Neural progenitor cell (in vitro differentiated cells): ENCODE measurements around the gene MVD. TPM values are rescaled to one million over a fixed set of nuclear protein-coding genes. Genes with fewer than 3 reads are reported as not detected.

Experiments used
- DNase-seq: peaks from one replicate; pipeline ENCODE4 v3.0.0-alpha.2; 2016; ENCODE audit warnings: low spot score
- H2AFZ ChIP-seq: fragments of 200-600 bp; sonication (generic); replicated peaks from 2 replicates; pipeline ENCODE4 v1.6.1; 2016; ENCODE audit warnings: antibody characterized with exemption
- H3F3A ChIP-seq: fragments of 200-600 bp; sonication (generic); 2 replicates; pipeline ENCODE4 v1.6.1; 2016; ENCODE audit warnings: antibody characterized with exemption, low read depth
- H3K27ac ChIP-seq: fragments of 200-600 bp; sonication (generic); 2 replicates; pipeline ENCODE4 v1.5.1; 2016; ENCODE audit warnings: mild to moderate bottlenecking
- H3K27me3 ChIP-seq: fragments of 200-600 bp; sonication (generic); 2 replicates; pipeline ENCODE4 v1.6.1; 2016; ENCODE audit warnings: mild to moderate bottlenecking, moderate library complexity
- H3K36me3 ChIP-seq: fragments of 200-600 bp; sonication (generic); 2 replicates; pipeline ENCODE4 v1.5.1; 2016
- H3K4me1 ChIP-seq: fragments of 200-600 bp; sonication (generic); 2 replicates; pipeline ENCODE4 v1.6.1; 2016; ENCODE audit warnings: mixed run types
- H3K4me2 ChIP-seq: fragments of 200-600 bp; sonication (generic); 2 replicates; pipeline ENCODE4 v1.6.1; 2016
- H3K4me3 ChIP-seq: fragments of 200-600 bp; sonication (generic); 2 replicates; pipeline ENCODE4 v1.5.1; 2016
- H3K79me2 ChIP-seq: fragments of 200-600 bp; sonication (generic); 2 replicates; pipeline ENCODE4 v1.6.1; 2016; ENCODE audit warnings: low read depth
- H3K9ac ChIP-seq: fragments of 200-600 bp; sonication (generic); 2 replicates; pipeline ENCODE4 v1.6.1; 2016
- H3K9me3 ChIP-seq: fragments of 200-600 bp; sonication (generic); 2 replicates; pipeline ENCODE4 v1.5.1; 2016; ENCODE audit warnings: low read depth
- H4K20me1 ChIP-seq: fragments of 200-600 bp; sonication (generic); 2 replicates; pipeline ENCODE4 v1.6.1; 2016; ENCODE audit warnings: low read depth
- H3K27ac Mint-ChIP-seq: 3 replicates; pipeline ENCODE4 v1.8.0; 2021; ENCODE audit warnings: mixed read lengths
- H3K27me3 Mint-ChIP-seq: 2 replicates; pipeline ENCODE4 v1.8.0; 2022; ENCODE audit warnings: low read depth, mild to moderate bottlenecking, inconsistent platforms, moderate library complexity, mixed read lengths; ENCODE audit not compliant: insufficient read depth
- H3K36me3 Mint-ChIP-seq: 3 replicates; pipeline ENCODE4 v1.8.0; 2021; ENCODE audit warnings: mixed read lengths
- H3K4me1 Mint-ChIP-seq: 3 replicates; pipeline ENCODE4 v1.8.0; 2021; ENCODE audit warnings: mixed read lengths
- H3K4me3 Mint-ChIP-seq: 3 replicates; pipeline ENCODE4 v1.8.0; 2021; ENCODE audit warnings: mild to moderate bottlenecking, moderate library complexity, mixed read lengths
- H3K9me3 Mint-ChIP-seq: 3 replicates; pipeline ENCODE4 v1.8.0; 2020; ENCODE audit warnings: mixed read lengths
- EZH2 ChIP-seq: fragments of 200-600 bp; sonication (generic); IDR thresholded peaks from 2 replicates; pipeline ENCODE4 v1.6.1; 2017; ENCODE audit warnings: antibody characterized with exemption, mild to moderate bottlenecking, moderate library complexity
- EZH2phosphoT487 ChIP-seq: fragments of 200-600 bp; sonication (generic); IDR thresholded peaks from 2 replicates; pipeline ENCODE4 v1.6.1; 2017; ENCODE audit warnings: antibody characterized with exemption
- total RNA-seq: library from RNA; depleted of rRNA; stranded (reverse); fragments of >200 nt; gene quantifications from 2 replicates; pipeline ENCODE4 v1.2.3, GENCODE V29; 2015; ENCODE audit warnings: low replicate concordance
- TF ChIP-seq, protein P1 (sequence below): fragments of 200-600 bp; sonication (generic); IDR thresholded peaks from 2 replicates; pipeline ENCODE4 v1.5.1; 2017; ENCODE audit warnings: antibody characterized with exemption, mild to moderate bottlenecking

Gene MVD
- total RNA-seq, 1 donor from 2014 or later: 12.7 TPM

DNA sequence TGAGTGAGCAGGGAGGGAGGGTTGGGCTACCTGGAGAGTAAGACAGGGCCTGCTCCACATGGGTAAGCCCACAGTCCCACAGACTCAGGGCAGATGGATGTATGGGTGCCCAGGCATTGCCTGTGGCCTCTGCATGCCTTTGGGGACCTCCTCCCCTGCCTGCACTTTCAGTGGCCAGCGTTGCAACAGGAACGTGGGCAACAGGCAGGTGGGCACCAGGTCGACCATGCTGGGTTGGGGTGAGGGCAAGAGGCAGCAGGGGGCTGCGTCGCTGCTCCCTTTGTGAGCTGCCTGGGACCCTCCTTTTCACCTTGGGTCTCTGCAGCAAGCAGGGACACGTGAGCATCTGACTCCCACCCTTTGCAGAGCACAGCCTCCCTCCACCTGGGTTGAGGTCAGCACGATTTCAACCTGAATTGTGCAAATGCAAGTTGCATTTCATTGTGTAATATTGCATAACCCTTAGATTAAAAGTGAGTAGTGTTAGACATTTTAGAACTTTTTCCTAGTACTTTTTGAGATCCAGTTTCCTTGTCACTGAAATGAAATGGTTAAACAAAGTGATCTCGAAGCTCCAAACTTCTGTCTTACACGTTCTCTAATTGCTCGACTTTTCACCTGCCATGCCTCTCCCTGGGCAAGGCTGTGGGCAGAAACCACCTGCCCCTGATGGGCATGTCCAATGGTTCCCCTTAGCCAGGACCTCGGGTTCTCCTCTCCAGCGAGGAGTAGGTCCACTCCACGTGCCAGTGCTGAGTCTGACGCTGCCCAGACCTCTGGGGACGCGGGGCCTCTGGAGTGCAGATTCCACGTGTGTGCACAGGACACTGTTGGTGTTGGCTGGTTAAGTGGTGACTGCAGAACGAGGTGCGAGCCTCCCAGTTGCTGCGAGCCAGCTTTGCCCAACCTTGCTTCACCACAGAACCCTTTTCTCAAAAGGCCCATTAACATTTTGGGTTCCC is 57.4 kb downstream of the MVD start:
- H3K9me3 Mint-ChIP-seq: no peaks in the 10 kb centered on the region
- Histone ChIP-seq H3F3A (peaks cover under 1% of the 10 kb centered on the region), H3K79me2 (no peaks in the 10 kb centered on the region), H3K36me3 (no peaks in the 10 kb centered on the region), H4K20me1 (peaks cover 22% of the 10 kb centered on the region), H3K4me3 (no peak overlapping the region), H3K9ac (no peak overlapping the region), H3K4me1 (no peaks in the 10 kb centered on the region), H3K4me2 (no peak overlapping the region), H3K27ac (no peak overlapping the region), H2AFZ (no peak overlapping the region), H3K9me3 (no peaks in the 10 kb centered on the region), H3K27me3 (no peaks in the 10 kb centered on the region)
- H3K27ac Mint-ChIP-seq: no peak overlapping the region
- peaks cover 23% of the 10 kb centered on the region for H3K36me3 Mint-ChIP-seq
- TF ChIP-seq EZH2 (no peak), EZH2phosphoT487 (no peak)
- TF ChIP-seq, protein P1, sequence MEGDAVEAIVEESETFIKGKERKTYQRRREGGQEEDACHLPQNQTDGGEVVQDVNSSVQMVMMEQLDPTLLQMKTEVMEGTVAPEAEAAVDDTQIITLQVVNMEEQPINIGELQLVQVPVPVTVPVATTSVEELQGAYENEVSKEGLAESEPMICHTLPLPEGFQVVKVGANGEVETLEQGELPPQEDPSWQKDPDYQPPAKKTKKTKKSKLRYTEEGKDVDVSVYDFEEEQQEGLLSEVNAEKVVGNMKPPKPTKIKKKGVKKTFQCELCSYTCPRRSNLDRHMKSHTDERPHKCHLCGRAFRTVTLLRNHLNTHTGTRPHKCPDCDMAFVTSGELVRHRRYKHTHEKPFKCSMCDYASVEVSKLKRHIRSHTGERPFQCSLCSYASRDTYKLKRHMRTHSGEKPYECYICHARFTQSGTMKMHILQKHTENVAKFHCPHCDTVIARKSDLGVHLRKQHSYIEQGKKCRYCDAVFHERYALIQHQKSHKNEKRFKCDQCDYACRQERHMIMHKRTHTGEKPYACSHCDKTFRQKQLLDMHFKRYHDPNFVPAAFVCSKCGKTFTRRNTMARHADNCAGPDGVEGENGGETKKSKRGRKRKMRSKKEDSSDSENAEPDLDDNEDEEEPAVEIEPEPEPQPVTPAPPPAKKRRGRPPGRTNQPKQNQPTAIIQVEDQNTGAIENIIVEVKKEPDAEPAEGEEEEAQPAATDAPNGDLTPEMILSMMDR: no peak
- DNase-seq: no peak
- no peak overlapping the region for H3K4me3 Mint-ChIP-seq
- peaks cover 2% of the 10 kb centered on the region for H3K27me3 Mint-ChIP-seq
- no peaks in the 10 kb centered on the region for H3K4me1 Mint-ChIP-seq

DNA sequence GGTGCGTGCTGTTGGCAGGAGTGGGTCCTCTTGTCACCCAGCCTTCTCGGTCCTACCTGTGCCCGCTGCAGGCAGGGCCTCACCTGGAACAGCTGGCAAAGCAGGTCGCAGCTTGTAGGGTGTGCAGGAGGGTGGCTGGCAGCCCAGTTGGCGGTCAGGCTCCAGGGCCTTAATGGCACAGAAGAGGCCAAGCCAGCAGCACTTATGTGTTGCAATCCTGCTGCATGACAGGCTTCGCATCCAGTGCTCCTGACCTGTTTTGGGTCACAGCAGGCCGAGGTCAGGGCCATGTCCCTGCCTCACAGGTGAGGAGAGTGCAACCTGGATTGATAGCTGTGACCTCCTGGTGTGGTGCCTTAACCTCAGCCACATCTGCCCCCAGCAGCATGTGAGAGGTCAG is 60.8 kb downstream of the MVD start:
- H3K36me3 ChIP-seq: no peaks in the 10 kb centered on the region
- Mint-ChIP-seq H3K36me3 (peaks cover 16% of the 10 kb centered on the region), H3K27ac (no peak overlapping the region)

More for the DNA sequence above, 60.8 kb downstream of the MVD start:
- peaks cover 5% of the 10 kb centered on the region for H4K20me1 ChIP-seq
- H2AFZ ChIP-seq: no peak overlapping the region
- no peaks in the 10 kb centered on the region for H3F3A ChIP-seq
- Mint-ChIP-seq H3K27me3 (peaks cover 2% of the 10 kb centered on the region), H3K4me3 (no peak overlapping the region), H3K4me1 (no peaks in the 10 kb centered on the region), H3K9me3 (no peaks in the 10 kb centered on the region)
- H3K4me3 ChIP-seq: no peak overlapping the region
- no peaks in the 10 kb centered on the region for H3K27me3 ChIP-seq
- H3K9ac ChIP-seq: no peak overlapping the region
- no peak overlapping the region for H3K4me2 ChIP-seq
- DNase-seq: no peak
- no peaks in the 10 kb centered on the region for H3K9me3 ChIP-seq
- H3K79me2 ChIP-seq: no peaks in the 10 kb centered on the region
- H3K27ac ChIP-seq: no peak overlapping the region
- no peaks in the 10 kb centered on the region for H3K4me1 ChIP-seq
- TF ChIP-seq EZH2: no peak
- TF ChIP-seq EZH2phosphoT487: no peak

Other genes starting within 250 kb of the MVD start
- gene ZFPM1, start 209.8 kb downstream of the MVD start, total RNA-seq: 0.36 and 0.96 TPM in 2 replicates
- gene ZC3H18, start 92.7 kb downstream of the MVD start, total RNA-seq: 24.2 and 38.6 TPM in 2 replicates
- gene IL17C, start 24.5 kb downstream of the MVD start, total RNA-seq: not detected in 2 replicates
- 29.9 and 101 TPM in 2 replicates for gene CYBA, start 12.0 kb downstream of the MVD start, total RNA-seq
- gene SNAI3, start 23.4 kb upstream of the MVD start, total RNA-seq: 0.71 TPM in 1 of 2 replicates, not detected in the other
- 11.1 and 30.1 TPM in 2 replicates for gene RNF166, start 43.3 kb upstream of the MVD start, total RNA-seq
- gene CTU2, start 43.4 kb upstream of the MVD start, total RNA-seq: 4.7 and 11.0 TPM in 2 replicates
- gene PIEZO1, start 122.1 kb upstream of the MVD start, total RNA-seq: 5.5 and 26.9 TPM in 2 replicates
- gene CDT1, start 140.7 kb upstream of the MVD start, total RNA-seq: 7.8 and 57.9 TPM in 2 replicates
- 53.4 and 150 TPM in 2 replicates for gene APRT, start 148.8 kb upstream of the MVD start, total RNA-seq
- gene GALNS, start 193.9 kb upstream of the MVD start, total RNA-seq: 5.0 and 11.6 TPM in 2 replicates
- gene TRAPPC2L, start 194.0 kb upstream of the MVD start, total RNA-seq: 31.8 and 48.5 TPM in 2 replicates
- gene PABPN1L, start 203.6 kb upstream of the MVD start, total RNA-seq: not detected in 2 replicates